Colonic mucosa (tissue), 4 donors: ENCODE results near the gene TRIM61. TPM values are rescaled to one million over a fixed set of nuclear protein-coding genes. Genes with fewer than 3 reads are reported as not detected.

Experiments
- DNase-seq: peaks from one replicate; pipeline ENCODE4 v3.0.0-alpha.2; 2020
- H3K27ac ChIP-seq: fragments of 200-600 bp; one replicate; pipeline ENCODE4 v1.8.0; 2021
- H3K27me3 ChIP-seq: fragments of 200-600 bp; one replicate; pipeline ENCODE4 v1.8.0; 2021
- H3K36me3 ChIP-seq: fragments of 200-600 bp; one replicate; pipeline ENCODE4 v1.8.0; 2021
- H3K4me1 ChIP-seq: fragments of 200-600 bp; one replicate; pipeline ENCODE4 v1.8.0; 2021; ENCODE audit warnings: mild to moderate bottlenecking
- H3K4me3 ChIP-seq: fragments of 200-600 bp; one replicate; pipeline ENCODE4 v1.8.0; 2021
- H3K9ac ChIP-seq, 2 donors: one replicate each; pipeline ENCODE4 v1.7.0; 2013; ENCODE audit warnings: control low read depth in 2 of 2, low read depth in 2 of 2, low read length in 2 of 2
- H3K9me3 ChIP-seq: fragments of 200-600 bp; one replicate; pipeline ENCODE4 v1.8.0; 2021
- CTCF ChIP-seq: fragments of 200-600 bp; IDR thresholded peaks from one replicate; pipeline ENCODE4 v1.8.0; 2022; ENCODE audit warnings: antibody characterized with exemption, mild to moderate bottlenecking
- intact Hi-C: fragments of 100-400 bp; cut with DNase I; formaldehyde crosslinking; loops from one replicate; pipeline ENCODE4 v1.14.1; 2022
- total RNA-seq, 2 donors: library from RNA; stranded (reverse); fragmentation: NEBNext Ultra II Directional in 1 of 2; extraction: Animal tissue kit (Norgen Biotek cat#: 25700) in 1 of 2; gene quantifications; one replicate each; pipeline ENCODE4 v1.2.1, GENCODE V29; 2021
- donor health status: healthy.
- donor health status: DM: no; HTN: no; CAD: no.
- donor health status: DM: no; HTN: no; CAD: no.

TRIM61 gene
- total RNA-seq, 2 donors from 2014 or later: 0.49 TPM; not detected in 1

- intact Hi-C loops: no loop called here
- Histone ChIP-seq H3K9me3 (no peaks in the 10 kb centered on the region), H3K36me3 (no peaks in the 10 kb centered on the region), H3K27me3 (no peaks in the 10 kb centered on the region), H3K9ac (no peak overlapping the region), H3K4me3 (no peak overlapping the region), H3K4me1 (no peaks in the 10 kb centered on the region), H3K27ac (no peak overlapping the region)
- no peak for DNase-seq
- TF ChIP-seq CTCF: no peak
Measured at GRCh38 chr4:165010991-165011390, 33.5 kb upstream of the TRIM61 start.

GRCh38 chr4:165010487-165010886 lies 33.0 kb upstream of the TRIM61 start:
- H3K9ac ChIP-seq: no peak overlapping the region
- TF ChIP-seq CTCF: no peak
- no peaks in the 10 kb centered on the region for H3K4me1 ChIP-seq
- H3K9me3 ChIP-seq: no peaks in the 10 kb centered on the region
- intact Hi-C loops: no loop called here
- no peak overlapping the region for H3K4me3 ChIP-seq
- no peak for DNase-seq
- H3K36me3 ChIP-seq: no peaks in the 10 kb centered on the region
- no peaks in the 10 kb centered on the region for H3K27me3 ChIP-seq
- no peak overlapping the region for H3K27ac ChIP-seq

- Histone ChIP-seq H3K9me3 (no peaks in the 10 kb centered on the region), H3K27me3 (no peaks in the 10 kb centered on the region), H3K27ac (no peak overlapping the region), H3K9ac (no peak overlapping the region), H3K36me3 (no peaks in the 10 kb centered on the region), H3K4me3 (no peak overlapping the region), H3K4me1 (no peaks in the 10 kb centered on the region)
- no peak for DNase-seq
- no peak for TF ChIP-seq CTCF
- intact Hi-C loops: no loop called here
Measured at GRCh38 chr4:165009493-165010227, 32.2 kb upstream of the TRIM61 start.

- Histone ChIP-seq H3K9ac (no peak overlapping the region), H3K4me1 (no peaks in the 10 kb centered on the region), H3K36me3 (no peaks in the 10 kb centered on the region), H3K9me3 (no peaks in the 10 kb centered on the region), H3K27ac (no peak overlapping the region), H3K4me3 (no peak overlapping the region), H3K27me3 (no peaks in the 10 kb centered on the region)
- intact Hi-C loops: no loop called here
- no peak for TF ChIP-seq CTCF
- DNase-seq: no peak
Measured at GRCh38 chr4:165006886-165007285, 29.4 kb upstream of the TRIM61 start.

GRCh38 chr4:165006456-165006855 lies 29.0 kb upstream of the TRIM61 start:
- H3K27me3 ChIP-seq: no peaks in the 10 kb centered on the region
- no peak for TF ChIP-seq CTCF
- no peak overlapping the region for H3K27ac ChIP-seq
- no peaks in the 10 kb centered on the region for H3K36me3 ChIP-seq
- H3K4me1 ChIP-seq: no peaks in the 10 kb centered on the region
- H3K9ac ChIP-seq: no peak overlapping the region
- intact Hi-C loops: no loop called here
- no peak for DNase-seq
- H3K4me3 ChIP-seq: no peak overlapping the region
- no peaks in the 10 kb centered on the region for H3K9me3 ChIP-seq
